ENCODE results near the gene NR6A1.

GRCh38 chr9:124693403-124693802 is 77.7 kb downstream of the NR6A1 start:
- TF ChIP-seq CTCF (IDR thresholded peaks at IDR 0.05) (no peak), POLR2A (IDR thresholded peaks at IDR 0.05) (no peak), EP300 (IDR thresholded peaks at IDR 0.05) (no peak)

Data from ovary (tissue), 3 donors.